GM06990 (cell line): Measurements from ENCODE around the gene STPG3.

Source experiments
- DNase-seq: peaks from one replicate; pipeline ENCODE4 v3.0.0-alpha.2; 2011; ENCODE audit not compliant: insufficient read length; ENCODE audit errors: extremely low read depth
- H3K27me3 ChIP-seq: replicated peaks from 2 replicates; pipeline ENCODE4 v1.6.0; 2011; ENCODE audit warnings: low read length; ENCODE audit not compliant: control insufficient read depth, insufficient read depth
- H3K36me3 ChIP-seq: 2 replicates; pipeline ENCODE4 v1.5.1; 2011; ENCODE audit warnings: low read length; ENCODE audit not compliant: control insufficient read depth, insufficient read depth
- H3K4me3 ChIP-seq: replicated peaks from 2 replicates; pipeline ENCODE4 v1.5.1; 2011; ENCODE audit warnings: low read depth, mild to moderate bottlenecking, control low read depth, low read length
- TF ChIP-seq, protein P1 (sequence below): IDR thresholded peaks from 2 replicates; pipeline ENCODE4 v1.5.1; 2011; ENCODE audit warnings: low read length, control low read depth, mild to moderate bottlenecking, inconsistent platforms; ENCODE audit not compliant: insufficient read depth, poor library complexity, severe bottlenecking

Gene STPG3

DNA sequence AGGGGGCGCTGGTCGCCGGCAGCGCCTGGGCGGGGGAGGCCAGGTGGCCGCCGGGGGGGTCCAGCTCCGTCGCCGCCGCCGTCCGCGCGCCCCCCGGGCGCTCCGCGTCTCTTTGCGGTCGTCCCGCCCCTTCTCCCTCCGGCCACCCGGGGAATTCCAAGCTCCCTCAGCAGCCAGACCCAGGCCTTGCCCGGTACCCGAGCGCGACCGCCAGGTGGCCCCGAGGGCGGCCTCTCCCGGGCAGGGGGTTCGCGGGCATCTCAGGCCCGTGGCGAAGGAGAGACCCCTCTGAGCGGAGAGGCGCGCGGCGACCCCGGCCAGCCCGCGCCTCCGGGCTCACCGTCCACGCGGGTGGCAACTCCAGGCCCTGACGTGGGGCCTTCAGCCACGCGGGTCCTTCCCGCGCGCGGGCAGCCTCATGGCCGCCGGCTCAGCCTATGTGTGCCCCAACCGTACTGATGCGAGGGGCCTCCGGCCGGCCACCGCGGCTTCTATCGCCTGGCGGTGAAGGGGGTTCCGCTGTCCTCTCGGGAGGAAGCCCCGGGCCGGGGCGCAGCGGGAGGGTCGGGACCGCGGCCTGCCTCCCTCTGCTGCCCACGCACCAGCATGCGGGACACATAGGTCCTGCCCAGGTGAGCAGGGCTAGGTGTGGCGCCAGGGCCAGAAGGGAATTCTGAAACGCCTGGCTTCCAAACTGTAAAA is 51.5 kb downstream of the STPG3 start:
- Histone ChIP-seq H3K27me3 (no peaks in the 10 kb centered on the region; the same call in 1 of the 2 replicates), H3K4me3 (peak overlapping the region; percentile 52), H3K36me3 (no peaks in the 10 kb centered on the region)
- no peak for DNase-seq
- TF ChIP-seq, protein P1, sequence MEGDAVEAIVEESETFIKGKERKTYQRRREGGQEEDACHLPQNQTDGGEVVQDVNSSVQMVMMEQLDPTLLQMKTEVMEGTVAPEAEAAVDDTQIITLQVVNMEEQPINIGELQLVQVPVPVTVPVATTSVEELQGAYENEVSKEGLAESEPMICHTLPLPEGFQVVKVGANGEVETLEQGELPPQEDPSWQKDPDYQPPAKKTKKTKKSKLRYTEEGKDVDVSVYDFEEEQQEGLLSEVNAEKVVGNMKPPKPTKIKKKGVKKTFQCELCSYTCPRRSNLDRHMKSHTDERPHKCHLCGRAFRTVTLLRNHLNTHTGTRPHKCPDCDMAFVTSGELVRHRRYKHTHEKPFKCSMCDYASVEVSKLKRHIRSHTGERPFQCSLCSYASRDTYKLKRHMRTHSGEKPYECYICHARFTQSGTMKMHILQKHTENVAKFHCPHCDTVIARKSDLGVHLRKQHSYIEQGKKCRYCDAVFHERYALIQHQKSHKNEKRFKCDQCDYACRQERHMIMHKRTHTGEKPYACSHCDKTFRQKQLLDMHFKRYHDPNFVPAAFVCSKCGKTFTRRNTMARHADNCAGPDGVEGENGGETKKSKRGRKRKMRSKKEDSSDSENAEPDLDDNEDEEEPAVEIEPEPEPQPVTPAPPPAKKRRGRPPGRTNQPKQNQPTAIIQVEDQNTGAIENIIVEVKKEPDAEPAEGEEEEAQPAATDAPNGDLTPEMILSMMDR = peak; percentile 62
